HG03135 (cell line): ENCODE results near the gene RNF26.

Source experiments
- ATAC-seq: cut with Tn5 transposase; IDR thresholded peaks from one replicate; pipeline ENCODE4 v1.9.1; 2021; ENCODE audit warnings: mild to moderate bottlenecking, moderate library complexity; ENCODE audit not compliant: unreplicated experiment

Gene RNF26

GRCh38 chr11:119315131-119316015, 19.0 kb upstream of the RNF26 start:
- no peak for ATAC-seq

- ATAC-seq: no peak
These were observed 18.2 kb upstream of the RNF26 start for GRCh38 chr11:119316016-119316728.

- no peak for ATAC-seq
These were observed 17.4 kb upstream of the RNF26 start, which contains the start of gene MCAM for GRCh38 chr11:119316729-119317591. TSS of gene MCAM (minus strand) at chr11:119317130. CDS start at chr11:119317101, 29 bp downstream.

GRCh38 chr11:119317592-119318239, 16.6 kb upstream of the RNF26 start:
- ATAC-seq: no peak

- ATAC-seq: no peak
These were observed 15.8 kb upstream of the RNF26 start for GRCh38 chr11:119318240-119319135.

- no peak for ATAC-seq
These were observed 15.1 kb upstream of the RNF26 start for GRCh38 chr11:119319136-119319699.

GRCh38 chr11:119319700-119320239, 14.6 kb upstream of the RNF26 start:
- ATAC-seq: no peak

- no peak for ATAC-seq
These were observed 14.0 kb upstream of the RNF26 start for GRCh38 chr11:119320240-119320775.

GRCh38 chr11:119320776-119321524, 13.4 kb upstream of the RNF26 start:
- ATAC-seq: peak; percentile 67

- ATAC-seq: no peak
These were observed 12.0 kb upstream of the RNF26 start for GRCh38 chr11:119322360-119322739.

- no peak for ATAC-seq
These were observed 11.3 kb upstream of the RNF26 start for GRCh38 chr11:119322921-119323531.

- ATAC-seq: no peak
These were observed 10.7 kb upstream of the RNF26 start for GRCh38 chr11:119323532-119324033.

- no peak for ATAC-seq
These were observed 10.1 kb upstream of the RNF26 start for GRCh38 chr11:119324189-119324588.

- ATAC-seq: no peak
These were observed 5.0 kb upstream of the RNF26 start for GRCh38 chr11:119329320-119329719.

GRCh38 chr11:119330237-119330636, 4.1 kb upstream of the RNF26 start:
- ATAC-seq: no peak

GRCh38 chr11:119332111-119332765, 2.1 kb upstream of the RNF26 start:
- ATAC-seq: no peak
